Keratinocyte (primary cell): Measurements from ENCODE around the gene STIM1.

Experiments used
- CTCF ChIP-seq, 3 experiments: IDR thresholded peaks in 1 of 3; conservative IDR thresholded peaks in 1 of 3; optimal IDR thresholded peaks in 1 of 3; 2 replicates in 2 of 3; 3 replicates in 1 of 3; pipeline versions ENCODE3 to v1.5.1; 2011; ENCODE audit warnings: low read length in 3 of 3, mild to moderate bottlenecking in 3 of 3, moderate library complexity in 2 of 3, control low read depth in 1 of 3, inconsistent platforms in 1 of 3; ENCODE audit not compliant: insufficient read depth in 2 of 3; ENCODE audit errors: extremely low read depth in 1 of 3
- EZH2 ChIP-seq: IDR thresholded peaks from one replicate; pipeline ENCODE4 v1.6.1; 2012; ENCODE audit warnings: inconsistent platforms, mild to moderate bottlenecking, low read length, moderate library complexity

DNA sequence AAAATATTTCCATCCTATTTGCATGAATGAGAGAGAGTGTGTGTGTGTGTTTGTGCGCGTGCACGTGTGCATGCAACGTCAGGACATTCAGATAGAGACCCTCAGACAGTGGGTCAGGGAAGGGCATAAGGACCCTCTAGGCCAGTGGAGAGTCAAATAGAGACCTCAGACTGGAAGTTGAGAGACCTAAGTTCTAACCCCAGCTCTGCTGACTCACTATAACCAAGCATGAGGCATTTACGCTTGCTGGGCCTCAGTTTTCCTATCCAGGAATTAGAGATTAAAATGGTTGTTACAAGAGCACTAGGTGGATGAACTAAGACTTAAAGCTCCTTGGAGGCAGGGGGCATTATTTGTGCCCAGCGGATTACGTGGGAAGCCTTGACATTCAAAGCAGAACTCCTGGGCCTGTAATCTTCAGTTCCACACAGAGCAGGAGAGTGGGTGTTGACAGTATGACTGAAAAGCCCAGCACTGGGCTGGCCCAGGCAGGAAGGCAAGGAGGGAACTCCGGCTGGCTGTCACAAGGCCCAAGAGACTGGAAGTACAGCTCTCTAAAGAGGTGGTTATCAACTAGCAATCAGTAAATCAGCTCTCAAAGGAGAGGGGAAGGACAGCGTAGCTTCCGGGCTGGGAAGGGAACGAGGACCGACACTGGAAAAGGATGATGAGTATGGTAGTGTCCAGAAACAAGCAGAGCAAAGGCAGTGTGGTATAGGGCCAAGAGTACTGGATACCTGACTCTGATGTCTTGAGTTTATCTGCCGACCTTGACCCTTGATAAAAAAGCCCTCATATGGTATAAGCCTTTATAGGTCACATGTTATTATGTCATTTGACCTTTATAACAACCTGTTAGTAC is 23.9 kb upstream of the STIM1 start:
- TF ChIP-seq CTCF (optimal IDR thresholded peaks at IDR 0.05 in 1 of 3, IDR thresholded peaks at IDR 0.05 in 1 of 3, conservative IDR thresholded peaks at IDR 0.05 in 1 of 3; ENCODE audit: extremely low read depth in 1 of 3, insufficient read depth in 2 of 3, low read length in 3 of 3): no peak
- TF ChIP-seq EZH2: no peak
